ENCODE measurements around the gene FNDC10.

FNDC10 gene

DNA sequence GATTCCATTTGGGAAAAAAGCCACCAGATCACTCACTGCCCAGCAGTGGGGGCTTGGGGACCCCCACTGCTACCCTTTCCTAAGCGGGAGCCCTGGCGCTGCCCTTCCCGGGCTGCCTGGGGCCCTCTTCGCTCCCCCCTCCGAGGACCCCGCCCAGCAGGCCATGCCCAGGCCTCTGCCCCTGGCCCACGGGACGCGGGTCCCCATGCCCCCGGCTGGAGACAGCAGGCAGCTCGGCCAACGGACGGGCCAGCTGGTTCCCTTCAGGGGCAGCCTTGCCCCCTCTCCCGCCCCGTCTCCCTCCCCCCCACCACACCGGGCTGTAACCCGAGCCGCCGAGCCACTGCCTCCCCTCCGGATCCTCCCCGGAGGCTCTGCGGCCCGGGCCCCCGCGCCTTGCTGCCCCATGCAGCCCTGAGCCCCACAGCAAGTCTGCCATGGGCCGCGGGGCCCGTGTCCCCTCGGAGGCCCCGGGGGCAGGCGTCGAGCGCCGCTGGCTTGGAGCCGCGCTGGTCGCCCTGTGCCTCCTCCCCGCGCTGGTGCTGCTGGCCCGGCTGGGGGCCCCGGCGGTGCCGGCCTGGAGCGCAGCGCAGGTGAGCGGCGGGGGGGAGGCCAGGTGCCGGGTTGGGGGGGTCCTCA, 32.0 kb upstream of the FNDC10 start, which contains the start of gene MMP23B:
TSS of gene MMP23B (plus strand) at position 392 of the 639 bp plus-strand sequence. CDS start at position 438, 46 bp downstream.
- H3K9ac ChIP-seq (ENCODE audit: low read depth, low read length, poor library complexity): peak within 1 kb of the TSS; percentile 44
- peak within 1 kb of the TSS; percentile 95 for H3K18ac ChIP-seq (ENCODE audit: low read length)
- H3K4me2 ChIP-seq (ENCODE audit: insufficient read depth, low read length, poor library complexity, severe bottlenecking): peak within 1 kb of the TSS; percentile 49
- H2BK15ac ChIP-seq (ENCODE audit: low read length): peak within 1 kb of the TSS; percentile 81
- H3K9me3 ChIP-seq (replicated peaks in 1 of 2; ENCODE audit: control insufficient read depth in 2 of 2, insufficient read depth in 1 of 2, low read depth in 1 of 2, low read length in 2 of 2): no peaks in the 10 kb centered on the region
- peak within 1 kb of the TSS; percentile 82 for H2AFZ ChIP-seq (ENCODE audit: low read length)
- H3K4me3 ChIP-seq (ENCODE audit: low read length in 2 of 2): peak within 1 kb of the TSS in 1 of 2 donors; percentile 74
- no peak for DNase-seq (ENCODE audit: low spot score)
- no peak within 1 kb of the TSS for H3K4ac ChIP-seq (ENCODE audit: low read length)
- H3K36me3 ChIP-seq (replicated peaks in 1 of 2; ENCODE audit: control insufficient read depth in 2 of 2, insufficient read depth in 2 of 2, low read length in 2 of 2): peaks cover 4 to 7% of the 10 kb centered on the region in 2 donors
- H2BK5ac ChIP-seq (ENCODE audit: low read length): peak within 1 kb of the TSS; percentile 93
- no CpG with 5 or more reads among the region's 48 CpGs for WGBS, 2 donors (ENCODE audit: extremely low coverage in 2 of 2, insufficient read length in 2 of 2, insufficient replicate concordance in 1 of 2)
- H4K91ac ChIP-seq (ENCODE audit: low read depth, low read length, poor library complexity): no peak within 1 kb of the TSS
- peak within 1 kb of the TSS; percentile 84 for H2AK5ac ChIP-seq (ENCODE audit: low read depth, low read length)
- H2BK12ac ChIP-seq (ENCODE audit: low read length): no peak within 1 kb of the TSS
- peaks cover 0 to 39% (median 18%) of the 10 kb centered on the region in 3 experiments for H3K27me3 ChIP-seq (ENCODE audit: control insufficient read depth in 3 of 3, insufficient read depth in 3 of 3, low read depth in 1 of 3, low read length in 3 of 3)
- no peak within 1 kb of the TSS for H3K27ac ChIP-seq (replicated peaks; ENCODE audit: low read length)
- H3K79me1 ChIP-seq (ENCODE audit: low read depth, low read length): peaks cover 3% of the 10 kb centered on the region
- H2BK120ac ChIP-seq (ENCODE audit: low read depth, low read length): no peak within 1 kb of the TSS
- no peak within 1 kb of the TSS for H3K14ac ChIP-seq (ENCODE audit: low read length)
- H3K4me1 ChIP-seq (ENCODE audit: control insufficient read depth in 2 of 2, insufficient read depth in 1 of 2, low read depth in 1 of 2, low read length in 2 of 2): no peaks in the 10 kb centered on the region
- H3K23ac ChIP-seq (ENCODE audit: low read depth, low read length, poor library complexity): peak within 1 kb of the TSS; percentile 80
- peak within 1 kb of the TSS; percentile 17 for H4K8ac ChIP-seq (ENCODE audit: low read depth, low read length)

DNA sequence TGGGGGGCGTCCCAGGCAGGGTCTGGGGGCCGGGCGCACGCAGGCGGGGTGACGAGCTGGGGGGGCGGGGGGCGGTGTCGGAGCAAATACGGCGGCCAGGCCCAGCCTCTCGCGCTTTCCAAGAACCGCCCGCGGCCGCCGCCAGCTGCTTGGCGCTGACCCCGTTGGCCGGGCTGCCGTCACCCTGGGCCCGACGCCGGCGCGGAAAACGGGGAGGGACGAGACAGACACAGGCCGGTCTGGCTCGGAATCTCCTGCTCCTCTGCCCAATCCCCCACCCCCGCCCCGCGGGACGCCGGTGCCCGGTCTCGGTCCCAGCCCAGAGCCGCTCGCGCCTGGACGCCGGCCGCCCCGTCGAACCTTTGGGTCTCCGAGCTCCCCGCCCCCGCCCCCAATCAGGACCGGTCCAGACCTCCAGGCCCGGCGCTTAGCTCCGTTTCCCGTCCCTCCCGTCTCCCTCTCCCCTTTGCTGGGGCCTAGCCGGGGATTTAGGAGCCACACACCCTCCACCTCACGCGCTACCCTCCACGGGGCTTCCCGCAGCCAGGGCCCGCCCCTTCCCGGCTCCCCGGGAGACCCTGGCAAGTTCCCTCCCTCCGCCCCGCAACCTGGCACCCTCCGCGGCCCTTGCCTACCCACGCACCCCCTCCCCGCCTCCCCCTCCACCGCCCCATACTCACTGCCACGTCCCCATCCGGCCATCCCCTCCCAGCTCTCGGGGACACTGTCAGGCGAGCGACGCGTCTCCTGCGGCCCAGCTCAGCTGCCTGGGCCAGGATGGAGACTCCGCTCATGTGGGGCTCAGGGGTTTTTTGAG, 31.2 kb upstream of the FNDC10 start:
- peak overlapping the region; percentile 49 for H3K4me2 ChIP-seq (ENCODE audit: insufficient read depth, low read length, poor library complexity, severe bottlenecking)
- no peak overlapping the region for H2BK12ac ChIP-seq (ENCODE audit: low read length)
- H3K27ac ChIP-seq (replicated peaks; ENCODE audit: low read length): no peak overlapping the region
- peak overlapping the region; percentile 44 for H3K23ac ChIP-seq (ENCODE audit: low read depth, low read length, poor library complexity)
- H3K27me3 ChIP-seq (ENCODE audit: control insufficient read depth in 3 of 3, insufficient read depth in 3 of 3, low read depth in 1 of 3, low read length in 3 of 3): peaks cover 0 to 39% (median 18%) of the 10 kb centered on the region in 3 experiments
- H2AK5ac ChIP-seq (ENCODE audit: low read depth, low read length): peak overlapping the region; percentile 84
- no peaks in the 10 kb centered on the region for H3K4me1 ChIP-seq (ENCODE audit: control insufficient read depth in 2 of 2, insufficient read depth in 1 of 2, low read depth in 1 of 2, low read length in 2 of 2)
- H3K9me3 ChIP-seq (replicated peaks in 1 of 2; ENCODE audit: control insufficient read depth in 2 of 2, insufficient read depth in 1 of 2, low read depth in 1 of 2, low read length in 2 of 2): no peaks in the 10 kb centered on the region
- peak overlapping the region; percentile 81 for H2BK15ac ChIP-seq (ENCODE audit: low read length)
- H3K4ac ChIP-seq (ENCODE audit: low read length): no peak overlapping the region
- H4K8ac ChIP-seq (ENCODE audit: low read depth, low read length): peak overlapping the region; percentile 17
- peak overlapping the region in 1 of 2 donors; percentile 51 for H3K4me3 ChIP-seq (ENCODE audit: low read length in 2 of 2)
- peak overlapping the region; percentile 44 for H3K9ac ChIP-seq (ENCODE audit: low read depth, low read length, poor library complexity)
- no peak overlapping the region for H2BK120ac ChIP-seq (ENCODE audit: low read depth, low read length)
- peak overlapping the region; percentile 91 for H3K18ac ChIP-seq (ENCODE audit: low read length)
- WGBS, 2 donors (ENCODE audit: extremely low coverage in 2 of 2, insufficient read length in 2 of 2, insufficient replicate concordance in 1 of 2): no CpG with 5 or more reads among the region's 79 CpGs
- H3K79me1 ChIP-seq (ENCODE audit: low read depth, low read length): peaks cover 3% of the 10 kb centered on the region
- H4K91ac ChIP-seq (ENCODE audit: low read depth, low read length, poor library complexity): no peak overlapping the region
- DNase-seq (ENCODE audit: low spot score): no peak
- peak overlapping the region; percentile 82 for H2AFZ ChIP-seq (ENCODE audit: low read length)
- H2BK5ac ChIP-seq (ENCODE audit: low read length): peak overlapping the region; percentile 93
- H3K36me3 ChIP-seq (replicated peaks in 1 of 2; ENCODE audit: control insufficient read depth in 2 of 2, insufficient read depth in 2 of 2, low read length in 2 of 2): peaks cover under 1 to 4% of the 10 kb centered on the region in 2 donors
- H3K14ac ChIP-seq (ENCODE audit: low read length): no peak overlapping the region

DNA sequence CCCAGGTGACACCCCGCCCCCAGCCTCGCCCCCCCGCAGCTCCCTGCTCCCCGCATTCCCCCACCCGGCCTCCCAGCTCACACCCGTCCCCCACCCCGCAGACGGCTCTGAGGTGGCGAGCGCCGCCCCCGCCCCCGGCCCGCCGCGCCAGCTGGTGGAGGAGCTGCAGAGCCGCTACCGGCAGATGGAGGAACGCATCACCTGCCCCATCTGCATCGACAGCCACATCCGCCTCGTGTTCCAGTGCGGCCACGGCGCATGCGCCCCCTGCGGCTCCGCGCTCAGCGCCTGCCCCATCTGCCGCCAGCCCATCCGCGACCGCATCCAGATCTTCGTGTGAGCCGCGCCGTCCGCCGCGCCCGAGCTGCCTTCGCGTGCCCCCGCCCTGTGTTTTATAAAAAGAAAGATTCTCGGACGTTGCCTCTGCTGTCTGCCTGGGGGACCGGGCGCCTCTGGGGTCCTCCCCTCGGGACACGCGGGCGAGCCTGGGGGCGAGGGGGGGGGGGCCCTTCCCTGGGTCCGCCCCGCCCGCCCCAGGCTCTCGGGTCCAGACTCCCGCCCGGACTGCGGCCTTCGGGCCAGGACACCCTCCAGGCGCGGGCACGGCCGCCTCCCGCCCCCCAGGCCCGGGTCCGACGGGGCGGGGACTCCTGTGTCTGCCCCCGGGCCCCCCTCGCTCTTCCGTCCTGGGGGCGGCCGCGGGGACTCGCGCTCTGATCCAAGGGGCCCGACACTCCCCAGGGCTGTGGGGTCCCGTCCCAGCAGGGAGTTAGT, 30.4 kb upstream of the FNDC10 start:
- Histone ChIP-seq H2BK5ac (ENCODE audit: low read length) (peak overlapping the region; percentile 75), H3K36me3 (replicated peaks in 1 of 2; ENCODE audit: control insufficient read depth in 2 of 2, insufficient read depth in 2 of 2, low read length in 2 of 2) (peaks cover 0 to 4% of the 10 kb centered on the region in 2 donors), H3K4ac (ENCODE audit: low read length) (no peak overlapping the region), H3K27ac (replicated peaks; ENCODE audit: low read length) (no peak overlapping the region), H3K9ac (ENCODE audit: low read depth, low read length, poor library complexity) (no peak overlapping the region), H2BK120ac (ENCODE audit: low read depth, low read length) (no peak overlapping the region), H3K18ac (ENCODE audit: low read length) (peak overlapping the region; percentile 80), H3K14ac (ENCODE audit: low read length) (no peak overlapping the region), H2AK5ac (ENCODE audit: low read depth, low read length) (peak overlapping the region; percentile 84), H2BK15ac (ENCODE audit: low read length) (peak overlapping the region; percentile 81), H3K23ac (ENCODE audit: low read depth, low read length, poor library complexity) (peak overlapping the region; percentile 80), H3K27me3 (ENCODE audit: control insufficient read depth in 3 of 3, insufficient read depth in 3 of 3, low read depth in 1 of 3, low read length in 3 of 3) (peaks cover 0 to 39% (median 18%) of the 10 kb centered on the region in 3 experiments), H2AFZ (ENCODE audit: low read length) (no peak overlapping the region), H3K4me2 (ENCODE audit: insufficient read depth, low read length, poor library complexity, severe bottlenecking) (peak overlapping the region; percentile 49), H3K4me3 (ENCODE audit: low read length in 2 of 2) (no peak overlapping the region), H4K8ac (ENCODE audit: low read depth, low read length) (no peak overlapping the region), H3K79me1 (ENCODE audit: low read depth, low read length) (peaks cover 3% of the 10 kb centered on the region), H3K9me3 (replicated peaks in 1 of 2; ENCODE audit: control insufficient read depth in 2 of 2, insufficient read depth in 1 of 2, low read depth in 1 of 2, low read length in 2 of 2) (no peaks in the 10 kb centered on the region), H3K4me1 (ENCODE audit: control insufficient read depth in 2 of 2, insufficient read depth in 1 of 2, low read depth in 1 of 2, low read length in 2 of 2) (no peaks in the 10 kb centered on the region), H4K91ac (ENCODE audit: low read depth, low read length, poor library complexity) (no peak overlapping the region), H2BK12ac (ENCODE audit: low read length) (no peak overlapping the region)
- no CpG with 5 or more reads among the region's 81 CpGs for WGBS, 2 donors (ENCODE audit: extremely low coverage in 2 of 2, insufficient read length in 2 of 2, insufficient replicate concordance in 1 of 2)
- DNase-seq (ENCODE audit: low spot score): no peak
